SK-N-SH treated with all-trans-retinoic acid at 6 μM for 48 hours (cell line): ENCODE data around the gene TBXAS1.

Experiments used
- RARB ChIP-seq: fragments of 250-450 bp; sonication (Bioruptor Pico); IDR thresholded peaks from 2 replicates; pipeline ENCODE4 v1.8.0; 2021; ENCODE audit warnings: mild to moderate bottlenecking, moderate library complexity
- ZNF565 ChIP-seq: fragments of 450-650 bp; formaldehyde crosslinking; conservative IDR thresholded peaks from 2 replicates; pipeline ENCODE4 v1.5.0; 2020; ENCODE audit warnings: low read depth, mild to moderate bottlenecking, moderate library complexity
- TF ChIP-seq, protein P1 (sequence below): fragments of 250-450 bp; sonication (Bioruptor Pico); IDR thresholded peaks from 2 replicates; pipeline ENCODE4 v1.5.1; 2020; ENCODE audit warnings: low read depth, mild to moderate bottlenecking, moderate library complexity

DNA sequence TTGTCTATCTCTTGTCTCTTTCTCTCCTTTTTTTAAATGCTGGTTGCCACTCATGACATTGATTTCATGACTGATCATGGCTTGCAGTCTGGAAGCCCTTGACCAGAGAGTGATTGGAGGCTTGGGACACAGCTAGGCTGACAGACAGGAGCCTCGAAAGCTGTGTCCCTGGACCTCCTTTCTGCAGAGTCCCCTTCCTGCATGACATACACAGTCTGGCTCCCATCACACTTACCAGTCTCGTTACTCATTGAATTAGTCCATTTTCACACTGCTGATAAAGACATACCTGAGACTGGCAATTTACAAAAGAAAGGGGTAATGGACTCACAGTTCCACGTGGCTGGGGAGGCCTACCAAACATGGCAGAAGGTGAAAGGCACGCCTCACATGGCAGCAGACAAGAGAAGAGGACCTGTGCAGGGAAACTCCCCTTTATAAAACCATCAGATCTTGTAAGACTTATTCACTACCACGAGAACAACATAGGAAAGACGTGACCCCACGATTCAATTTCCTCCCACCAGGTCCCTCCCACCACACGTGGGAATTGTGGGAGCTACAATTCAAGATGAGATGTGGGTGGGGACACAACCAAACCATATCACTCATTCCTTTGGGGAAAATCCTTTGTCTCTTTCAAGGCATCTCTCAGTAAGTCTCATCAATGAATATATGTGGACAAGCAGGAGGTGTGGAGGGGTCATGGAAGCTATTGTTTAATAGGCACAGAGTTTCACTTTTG, 102.3 kb downstream of the TBXAS1 start:
- TF ChIP-seq, protein P1, sequence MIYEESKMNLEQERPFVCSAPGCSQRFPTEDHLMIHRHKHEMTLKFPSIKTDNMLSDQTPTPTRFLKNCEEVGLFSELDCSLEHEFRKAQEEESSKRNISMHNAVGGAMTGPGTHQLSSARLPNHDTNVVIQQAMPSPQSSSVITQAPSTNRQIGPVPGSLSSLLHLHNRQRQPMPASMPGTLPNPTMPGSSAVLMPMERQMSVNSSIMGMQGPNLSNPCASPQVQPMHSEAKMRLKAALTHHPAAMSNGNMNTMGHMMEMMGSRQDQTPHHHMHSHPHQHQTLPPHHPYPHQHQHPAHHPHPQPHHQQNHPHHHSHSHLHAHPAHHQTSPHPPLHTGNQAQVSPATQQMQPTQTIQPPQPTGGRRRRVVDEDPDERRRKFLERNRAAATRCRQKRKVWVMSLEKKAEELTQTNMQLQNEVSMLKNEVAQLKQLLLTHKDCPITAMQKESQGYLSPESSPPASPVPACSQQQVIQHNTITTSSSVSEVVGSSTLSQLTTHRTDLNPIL (CRISPR knock-in tag) = no peak
- TF ChIP-seq ZNF565 (CRISPR knock-in tag) (no peak), RARB (CRISPR knock-in tag) (no peak)
